WTC11 (cell line): ENCODE data around the gene SECISBP2L. TPM values are rescaled to one million over a fixed set of nuclear protein-coding genes. Genes with fewer than 3 reads are reported as not detected.

Experiments used
- ATAC-seq: fragments of 200-7000 bp; cut with Tn5 transposase; 2 replicates; pipeline ENCODE4 v1.10.0; 2021; ENCODE audit warnings: mild to moderate bottlenecking, moderate library complexity
- CTCF ChIA-PET: fragments of 300-600 bp; sonication (Branson Sonifier 250); formaldehyde crosslinking; loops from one replicate; lab custom pipeline; 2021; ENCODE audit warnings: antibody characterized with exemption; lab: Charles Lee
- POLR2A ChIA-PET: fragments of 350-600 bp; sonication (Branson Sonifier 250); formaldehyde crosslinking; loops from one replicate; lab custom pipeline; 2021; ENCODE audit warnings: antibody characterized with exemption; lab: Charles Lee
- DNase-seq: peaks from one replicate; pipeline ENCODE4 v3.0.0; 2021; ENCODE audit warnings: low spot score
- H3K27ac Mint-ChIP-seq: 2 replicates; pipeline ENCODE4 v1.8.0; 2021; ENCODE audit warnings: mixed read lengths
- H3K27me3 Mint-ChIP-seq: 2 replicates; pipeline ENCODE4 v1.8.0; 2021; ENCODE audit warnings: low read depth, mild to moderate bottlenecking, moderate library complexity, mixed read lengths
- H3K36me3 Mint-ChIP-seq: 2 replicates; pipeline ENCODE4 v1.8.0; 2021; ENCODE audit warnings: mixed read lengths
- H3K4me1 Mint-ChIP-seq: 2 replicates; pipeline ENCODE4 v1.8.0; 2022; ENCODE audit warnings: mixed read lengths
- H3K4me3 Mint-ChIP-seq: 2 replicates; pipeline ENCODE4 v1.8.0; 2021; ENCODE audit warnings: mild to moderate bottlenecking, moderate library complexity, mixed read lengths
- H3K9me3 Mint-ChIP-seq: 2 replicates; pipeline ENCODE4 v1.8.0; 2021; ENCODE audit warnings: mixed read lengths
- CREB1 ChIP-seq: sonication (generic); formaldehyde crosslinking; IDR thresholded peaks from 2 replicates; pipeline ENCODE4 v1.8.0; 2023; ENCODE audit warnings: mild to moderate bottlenecking, missing genetic modification reagents
- ETV6 ChIP-seq: sonication (generic); formaldehyde crosslinking; IDR thresholded peaks from 2 replicates; pipeline ENCODE4 v1.8.1; 2022; ENCODE audit warnings: mild to moderate bottlenecking, missing genetic modification reagents
- HMGXB4 ChIP-seq: sonication (generic); formaldehyde crosslinking; IDR thresholded peaks from 2 replicates; pipeline ENCODE4 v1.8.1; 2023; ENCODE audit warnings: mild to moderate bottlenecking, moderate library complexity, missing genetic modification reagents
- JAZF1 ChIP-seq: fragments of 250-450 bp; sonication (Bioruptor Pico); IDR thresholded peaks from 2 replicates; pipeline ENCODE4 v1.9.0; 2021; ENCODE audit warnings: moderate library complexity, mild to moderate bottlenecking, inconsistent platforms
- NFATC4 ChIP-seq: fragments of 250-450 bp; sonication (Bioruptor Pico); IDR thresholded peaks from 2 replicates; pipeline ENCODE4 v1.9.0; 2021; ENCODE audit warnings: mild to moderate bottlenecking
- PRRX2 ChIP-seq: fragments of 250-450 bp; sonication (Bioruptor Pico); IDR thresholded peaks from 2 replicates; pipeline ENCODE4 v1.8.0; 2021; ENCODE audit warnings: mild to moderate bottlenecking
- SMAD4 ChIP-seq: sonication (generic); formaldehyde crosslinking; IDR thresholded peaks from 2 replicates; pipeline ENCODE4 v1.8.0; 2022; ENCODE audit warnings: mild to moderate bottlenecking, missing genetic modification reagents
- SOX15 ChIP-seq: fragments of 250-450 bp; sonication (Bioruptor Pico); IDR thresholded peaks from 2 replicates; pipeline ENCODE4 v1.9.0; 2021; ENCODE audit warnings: mild to moderate bottlenecking
- STAT6 ChIP-seq: sonication (generic); formaldehyde crosslinking; conservative IDR thresholded peaks from 2 replicates; pipeline ENCODE4 v1.8.1; 2023; ENCODE audit warnings: mild to moderate bottlenecking, low read depth, missing genetic modification reagents, moderate library complexity
- USF1 ChIP-seq: sonication (generic); formaldehyde crosslinking; IDR thresholded peaks from 2 replicates; pipeline ENCODE4 v1.8.0; 2022; ENCODE audit warnings: mild to moderate bottlenecking, missing genetic modification reagents
- USF2 ChIP-seq: sonication (generic); formaldehyde crosslinking; IDR thresholded peaks from 2 replicates; pipeline ENCODE4 v1.8.1; 2023; ENCODE audit warnings: mild to moderate bottlenecking, missing genetic modification reagents, moderate library complexity
- ZNF121 ChIP-seq: sonication (generic); formaldehyde crosslinking; IDR thresholded peaks from 2 replicates; pipeline ENCODE4 v1.8.0; 2023; ENCODE audit warnings: missing genetic modification reagents
- ZNF138 ChIP-seq: sonication (generic); formaldehyde crosslinking; conservative IDR thresholded peaks from 2 replicates; pipeline ENCODE4 v1.8.1; 2022; ENCODE audit warnings: mild to moderate bottlenecking, moderate library complexity, missing genetic modification reagents
- ZNF232 ChIP-seq: sonication (generic); formaldehyde crosslinking; IDR thresholded peaks from 2 replicates; pipeline ENCODE4 v1.8.0; 2022; ENCODE audit warnings: mild to moderate bottlenecking, missing genetic modification reagents
- ZNF263 ChIP-seq: sonication (generic); formaldehyde crosslinking; IDR thresholded peaks from 2 replicates; pipeline ENCODE4 v1.8.1; 2022; ENCODE audit warnings: low read depth, mild to moderate bottlenecking, moderate library complexity, missing genetic modification reagents
- ZNF281 ChIP-seq: sonication (generic); formaldehyde crosslinking; IDR thresholded peaks from 2 replicates; pipeline ENCODE4 v1.8.0; 2023; ENCODE audit warnings: mild to moderate bottlenecking, missing genetic modification reagents
- ZNF317 ChIP-seq: sonication (generic); formaldehyde crosslinking; IDR thresholded peaks from 2 replicates; pipeline ENCODE4 v1.8.1; 2023; ENCODE audit warnings: low read depth, mild to moderate bottlenecking, moderate library complexity, missing genetic modification reagents, borderline replicate concordance
- total RNA-seq: library from RNA; stranded (reverse); gene quantifications from 3 replicates; pipeline ENCODE4 v1.2.3, GENCODE V29; 2021

Gene SECISBP2L
- total RNA-seq, 1 experiment from 2014 or later = 30.4 TPM

- TF ChIP-seq JAZF1 (CRISPR knock-in tag) (no peak), PRRX2 (CRISPR knock-in tag) (no peak)
These were observed 42.8 kb upstream of the SECISBP2L start (continued) for GRCh38 chr15:49088996-49089395.

GRCh38 chr15:49085696-49086459 lies 39.6 kb upstream of the SECISBP2L start:
- ATAC-seq = no peak
- TF ChIP-seq ZNF263 (CRISPR knock-in tag) (no peak), USF1 (no peak), SMAD4 (CRISPR knock-in tag) (no peak), ZNF121 (CRISPR knock-in tag) (no peak)
- CTCF ChIA-PET = no interaction called here
- Mint-ChIP-seq H3K4me3 (no peak overlapping the region), H3K27me3 (no peaks in the 10 kb centered on the region), H3K9me3 (no peaks in the 10 kb centered on the region), H3K27ac (no peak overlapping the region), H3K4me1 (no peaks in the 10 kb centered on the region), H3K36me3 (no peaks in the 10 kb centered on the region)
- POLR2A ChIA-PET = no interaction called here
- no peak for DNase-seq

GRCh38 chr15:49084285-49084570 lies 38.0 kb upstream of the SECISBP2L start:
- Mint-ChIP-seq H3K27me3 (peaks cover 3% of the 10 kb centered on the region; the same call in 1 of the 2 replicates), H3K36me3 (no peaks in the 10 kb centered on the region), H3K4me3 (no peak overlapping the region), H3K9me3 (no peaks in the 10 kb centered on the region), H3K4me1 (no peaks in the 10 kb centered on the region), H3K27ac (no peak overlapping the region)
- ChIA-PET POLR2A (no interaction called here), CTCF (no interaction called here)
- no peak for TF ChIP-seq ZNF317 (CRISPR knock-in tag)
- no peak for TF ChIP-seq SOX15
- no peak for TF ChIP-seq NFATC4 (CRISPR knock-in tag)
- no peak for TF ChIP-seq HMGXB4 (CRISPR knock-in tag)
- no peak for TF ChIP-seq STAT6 (CRISPR knock-in tag)
- no peak for TF ChIP-seq ZNF263 (CRISPR knock-in tag)
- TF ChIP-seq ZNF138 (CRISPR knock-in tag) = no peak
- TF ChIP-seq CREB1 = no peak
- no peak for TF ChIP-seq USF2 (CRISPR knock-in tag)
- TF ChIP-seq ETV6 (CRISPR knock-in tag) = no peak
- no peak for TF ChIP-seq ZNF281 (CRISPR knock-in tag)
- TF ChIP-seq ZNF232 (CRISPR knock-in tag) = no peak
- no peak for ATAC-seq
- no peak for DNase-seq
